ENCODE data around the gene TRPM2. TPM values are rescaled to one million over a fixed set of nuclear protein-coding genes. Genes with fewer than 3 reads are reported as not detected.

Gene TRPM2
- total RNA-seq, 1 experiment from 2014 or later = 28.1 TPM

GRCh38 chr21:44379991-44380865 is 26.8 kb downstream of the TRPM2 start:
- DNase-seq (ENCODE audit: low read depth, low spot score) (no peak), ATAC-seq (no peak)
- Histone ChIP-seq H3K79me2 (ENCODE audit: insufficient read depth, low read length) (no peaks in the 10 kb centered on the region), H3K27ac (ENCODE audit: low read depth, low read length) (no peak overlapping the region), H3K9me2 (ENCODE audit: insufficient read depth) (no peaks in the 10 kb centered on the region), H3K4me1 (ENCODE audit: control insufficient read depth in 1 of 2, insufficient read depth in 2 of 2, low read length in 2 of 2) (no peaks in the 10 kb centered on the region), H3K4me3 (replicated peaks in 1 of 2; ENCODE audit: low read depth in 1 of 2, low read length in 2 of 2) (no peak overlapping the region), H3K9ac (ENCODE audit: low read length) (no peak overlapping the region), H4K20me1 (ENCODE audit: insufficient read depth) (no peaks in the 10 kb centered on the region), H3K36me3 (ENCODE audit: control insufficient read depth in 1 of 2, insufficient read depth in 2 of 2, low read length in 2 of 2) (no peaks in the 10 kb centered on the region), H3K9me3 (ENCODE audit: control insufficient read depth in 1 of 2, insufficient read depth in 1 of 2, low read depth in 1 of 2, low read length in 2 of 2) (peaks cover 7% of the 10 kb centered on the region in 2 experiments; a peak in 3 of 4 replicates), H3K27me3 (ENCODE audit: insufficient read depth, low read length) (no peaks in the 10 kb centered on the region), H3K4me2 (ENCODE audit: low read length) (no peak overlapping the region), H2AFZ (ENCODE audit: low read depth, low read length, poor library complexity, severe bottlenecking) (no peak overlapping the region)
- intact Hi-C loops (cut with micrococcal nuclease) = no loop called here
- ChIA-PET POLR2A (no interaction called here), CTCF (no interaction called here), RAD21 (ENCODE audit: low non-redundant PET in 1 of 2, low total read pairs in 2 of 2, uncharacterized antibody in 2 of 2, unreplicated experiment in 2 of 2) (no interaction called here)
- BruUV-seq (replicated peaks) = no TSS peak
- no peak for TF ChIP-seq JUND (IDR thresholded peaks at IDR 0.05)
- TF ChIP-seq ZNF274 (IDR thresholded peaks at IDR 0.05; ENCODE audit: low read depth, low read length) = no peak
- TF ChIP-seq MAX (IDR thresholded peaks at IDR 0.05) = no peak
- TF ChIP-seq CBX3 (IDR thresholded peaks at IDR 0.05; ENCODE audit: low read depth) = no peak
- no peak for TF ChIP-seq ZFX (IDR thresholded peaks at IDR 0.05)
- TF ChIP-seq FOSL1 (IDR thresholded peaks at IDR 0.05; ENCODE audit: low read depth) = no peak
- no peak for TF ChIP-seq EZH2 (IDR thresholded peaks at IDR 0.05)
- no peak for TF ChIP-seq CTCF (IDR thresholded peaks at IDR 0.05 in 2 of 3, conservative IDR thresholded peaks at IDR 0.05 in 1 of 3; ENCODE audit: borderline replicate concordance in 1 of 3, insufficient read depth in 1 of 3, low read depth in 2 of 3, low read length in 2 of 3)
- no peak for TF ChIP-seq REST (IDR thresholded peaks at IDR 0.05; ENCODE audit: low read depth)
- no peak for TF ChIP-seq SRF (IDR thresholded peaks at IDR 0.05; ENCODE audit: low read depth)
- no peak for TF ChIP-seq POLR2A (IDR thresholded peaks at IDR 0.05; ENCODE audit: borderline replicate concordance, extremely low read depth, insufficient read depth, insufficient read length)
- no peak for TF ChIP-seq TCF7L2 (IDR thresholded peaks at IDR 0.05; ENCODE audit: borderline replicate concordance, extremely low read depth, insufficient read depth, insufficient read length)
- no peak for TF ChIP-seq SIN3A (IDR thresholded peaks at IDR 0.05; ENCODE audit: low read depth)
- TF ChIP-seq POLR2AphosphoS5 (IDR thresholded peaks at IDR 0.05; ENCODE audit: low read depth, low read length) = no peak
- TF ChIP-seq YY1 (IDR thresholded peaks at IDR 0.05; ENCODE audit: extremely low read depth, insufficient replicate concordance, low read depth, low read length) = no peak
